HG03378 (cell line): ENCODE measurements around the gene MRNIP.
"Not testable (repeated sequence)": the region's sequence is repeated elsewhere in the genome, so short reads cannot be mapped to it uniquely, and the experiment has no call there.

Source experiments
- ATAC-seq: cut with Tn5 transposase; IDR thresholded peaks from one replicate; pipeline ENCODE4 v1.9.1; 2021; ENCODE audit warnings: mild to moderate bottlenecking, moderate library complexity; ENCODE audit not compliant: unreplicated experiment

MRNIP gene

GRCh38 chr5:179795049-179795862 lies 63.4 kb downstream of the MRNIP start:
- no peak for ATAC-seq

GRCh38 chr5:179794575-179794974 lies 64.0 kb downstream of the MRNIP start:
- no peak for ATAC-seq

DNA sequence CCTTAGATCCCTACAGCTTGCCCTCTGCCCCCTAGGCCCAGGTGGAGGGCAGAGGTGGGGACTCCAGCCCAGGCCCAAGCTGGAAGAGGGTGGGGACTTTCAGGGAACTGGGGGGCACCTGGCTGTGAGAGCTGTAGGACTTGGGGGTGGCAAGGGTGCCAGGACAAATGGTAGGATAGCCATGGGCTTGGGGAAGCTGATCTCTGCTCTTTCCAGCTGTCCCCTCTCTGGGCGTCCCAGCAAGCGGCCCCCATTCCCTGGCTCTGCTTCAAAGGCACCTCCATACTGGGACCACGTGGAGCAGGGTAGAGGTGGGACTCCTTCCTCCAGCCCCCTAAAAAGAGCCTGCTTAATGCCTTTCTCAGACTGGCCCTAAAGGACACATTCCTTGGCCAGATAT lies 64.4 kb downstream of the MRNIP start:
- no peak for ATAC-seq

GRCh38 chr5:179793468-179794139 lies 65.0 kb downstream of the MRNIP start, which contains the start of gene LTC4S:
Gene LTC4S, plus strand, starts transcription at chr5:179793986. Its CDS starts 95 bp downstream, at chr5:179794081.
- ATAC-seq = no peak

DNA sequence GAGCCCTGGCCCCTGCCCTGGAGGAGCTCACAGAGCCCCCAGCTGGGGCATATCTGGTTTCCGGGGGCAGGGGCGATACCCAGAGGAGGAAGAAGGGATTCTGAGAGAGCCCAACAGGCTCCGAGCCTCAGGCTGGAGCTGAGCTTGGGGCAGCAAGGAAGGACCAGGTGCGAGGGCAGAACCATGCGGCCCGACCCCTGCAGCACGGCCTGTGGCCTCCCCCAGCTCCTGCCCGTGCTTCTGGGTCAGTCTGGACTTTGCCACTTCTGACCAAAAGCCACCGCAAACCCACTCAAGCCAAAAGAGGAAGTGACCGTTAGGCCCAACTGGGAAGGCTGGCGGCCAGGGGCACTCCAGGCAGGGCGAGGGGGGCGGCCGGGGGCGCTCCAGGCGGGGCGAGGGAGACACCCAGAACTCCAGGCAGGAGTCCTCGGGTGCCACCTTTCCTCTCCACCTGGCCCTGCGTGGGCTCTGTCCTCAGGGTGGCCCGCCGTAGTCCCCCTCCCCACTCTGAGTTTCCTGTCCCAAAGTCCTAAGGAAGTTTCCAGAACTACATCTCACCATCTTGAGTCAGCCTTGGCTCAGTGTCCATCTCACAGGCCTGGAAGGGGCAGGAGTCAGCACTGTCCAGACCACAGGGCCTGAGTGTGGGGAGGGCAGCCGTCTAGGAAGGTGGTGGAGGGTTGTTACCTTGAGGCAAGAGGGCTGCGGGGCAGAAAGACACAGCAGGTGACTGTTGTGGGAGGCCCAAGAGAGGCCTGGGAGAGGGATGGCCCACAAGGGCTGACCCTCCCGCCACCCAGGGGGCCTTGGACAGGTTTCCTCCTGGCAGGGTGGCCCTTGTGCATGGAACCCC lies 65.8 kb downstream of the MRNIP start:
- no peak for ATAC-seq

GRCh38 chr5:179791881-179792611 lies 66.6 kb downstream of the MRNIP start:
- no peak for ATAC-seq

GRCh38 chr5:179789278-179789677 lies 69.3 kb downstream of the MRNIP start:
- not testable (repeated sequence) for ATAC-seq

- ATAC-seq = no peak
Measured at GRCh38 chr5:179788193-179788854, 70.3 kb downstream of the MRNIP start.
